HG03558 (cell line): ENCODE data around the gene PSMB10.

Source experiments
- ATAC-seq: cut with Tn5 transposase; IDR thresholded peaks from one replicate; pipeline ENCODE4 v1.9.1; 2021; ENCODE audit warnings: moderate number of reproducible peaks; ENCODE audit not compliant: unreplicated experiment; ENCODE audit errors: extremely low read depth

The PSMB10 gene

GRCh38 chr16:67907397-67908180, 29.1 kb downstream of the PSMB10 start:
- ATAC-seq: no peak

- ATAC-seq: no peak
These were observed 33.8 kb downstream of the PSMB10 start for GRCh38 chr16:67902831-67903230.

- ATAC-seq: no peak
These were observed 34.9 kb downstream of the PSMB10 start for GRCh38 chr16:67901734-67902133.

GRCh38 chr16:67897231-67897630, 39.4 kb downstream of the PSMB10 start:
- no peak for ATAC-seq

GRCh38 chr16:67893743-67894399, 42.8 kb downstream of the PSMB10 start:
- ATAC-seq: no peak

- no peak for ATAC-seq
These were observed 43.5 kb downstream of the PSMB10 start, which contains the start of gene PSKH1 for GRCh38 chr16:67892899-67893742. Gene PSKH1 (plus strand): TSS chr16:67893254. CDS start chr16:67908750, 15,496 bp downstream.

GRCh38 chr16:67892375-67892774, 44.3 kb downstream of the PSMB10 start:
- ATAC-seq: no peak

GRCh38 chr16:67888331-67888730, 48.3 kb downstream of the PSMB10 start:
- no peak for ATAC-seq

GRCh38 chr16:67886387-67886786, 50.3 kb downstream of the PSMB10 start:
- no peak for ATAC-seq

GRCh38 chr16:67885976-67886375, 50.7 kb downstream of the PSMB10 start:
- no peak for ATAC-seq

GRCh38 chr16:67885545-67885944, 51.1 kb downstream of the PSMB10 start:
- no peak for ATAC-seq

- ATAC-seq: no peak
These were observed 52.0 kb downstream of the PSMB10 start, which contains the start of gene NRN1L for GRCh38 chr16:67884684-67885083. Gene NRN1L (plus strand): TSS chr16:67884885. CDS start chr16:67884904, 19 bp downstream.
